Stimulated activated CD8-positive, alpha-beta memory T cell treated with anti-CD3 and anti-CD28 coated beads, Interleukin-15, amount 100 ng/mL, for 1 hour (primary cell): ENCODE results near the gene ELP1.
"Not testable (repeated sequence)": the region's sequence is repeated elsewhere in the genome, so short reads cannot be mapped to it uniquely, and the experiment has no call there.

ENCODE experiments used
- DNase-seq: peaks from one replicate; pipeline ENCODE4 v3.0.0-alpha.2; 2020; ENCODE audit warnings: low read depth

Gene ELP1

GRCh38 chr9:108854641-108855528, 79.0 kb downstream of the ELP1 start:
- DNase-seq: no peak

- DNase-seq: no peak
Measured at GRCh38 chr9:108854094-108854493, 79.8 kb downstream of the ELP1 start.

- no peak for DNase-seq
Measured at GRCh38 chr9:108852079-108852478, 81.8 kb downstream of the ELP1 start.

- DNase-seq: no peak
Measured at GRCh38 chr9:108851138-108851537, 82.8 kb downstream of the ELP1 start.

GRCh38 chr9:108850293-108850897, 83.5 kb downstream of the ELP1 start:
- no peak for DNase-seq

GRCh38 chr9:108848296-108848695, 85.6 kb downstream of the ELP1 start:
- not testable (repeated sequence) for DNase-seq

GRCh38 chr9:108845947-108846346, 88.0 kb downstream of the ELP1 start:
- no peak for DNase-seq

GRCh38 chr9:108845507-108845906, 88.4 kb downstream of the ELP1 start:
- no peak for DNase-seq

- no peak for DNase-seq
Measured at GRCh38 chr9:108844856-108845255, 89.1 kb downstream of the ELP1 start.

GRCh38 chr9:108844391-108844790, 89.5 kb downstream of the ELP1 start:
- no peak for DNase-seq

GRCh38 chr9:108842610-108843295, 91.2 kb downstream of the ELP1 start:
- DNase-seq: no peak

- DNase-seq: not testable (repeated sequence)
Measured at GRCh38 chr9:108839561-108839960, 94.4 kb downstream of the ELP1 start.

- no peak for DNase-seq
Measured at GRCh38 chr9:108838017-108838416, 95.9 kb downstream of the ELP1 start.

- DNase-seq: no peak
Measured at GRCh38 chr9:108837530-108837929, 96.4 kb downstream of the ELP1 start.

GRCh38 chr9:108836781-108837180, 97.1 kb downstream of the ELP1 start:
- DNase-seq: no peak

- no peak for DNase-seq
Measured at GRCh38 chr9:108836319-108836718, 97.6 kb downstream of the ELP1 start.

GRCh38 chr9:108835831-108836230, 98.1 kb downstream of the ELP1 start:
- DNase-seq: no peak

- DNase-seq: no peak
Measured at GRCh38 chr9:108834959-108835665, 98.8 kb downstream of the ELP1 start.

GRCh38 chr9:108832179-108832500, 101.8 kb downstream of the ELP1 start:
- no peak for DNase-seq

- no peak for DNase-seq
Measured at GRCh38 chr9:108831496-108832178, 102.3 kb downstream of the ELP1 start.

GRCh38 chr9:108830272-108830671, 103.7 kb downstream of the ELP1 start:
- no peak for DNase-seq

- DNase-seq: no peak
Measured at GRCh38 chr9:108823829-108824228, 110.1 kb downstream of the ELP1 start.
